H1 (cell line): ENCODE measurements around the gene PGPEP1.
"Not testable (repeated sequence)": the region's sequence is repeated elsewhere in the genome, so short reads cannot be mapped to it uniquely, and the experiment has no call there.

ENCODE experiments used
- ATF2 ChIP-seq: IDR thresholded peaks from 2 replicates; pipeline ENCODE4 v1.6.1; 2012; ENCODE audit warnings: low read length, inconsistent platforms
- BRCA1 ChIP-seq: IDR thresholded peaks from 2 replicates; pipeline ENCODE4 v1.6.1; 2012; ENCODE audit warnings: low read depth, low read length, improper control_type of control experiment
- CTCF ChIP-seq, 3 experiments: IDR thresholded peaks; 1 replicate in 2 of 3; 2 replicates in 1 of 3; pipeline versions ENCODE4 v1.5.1 to v1.6.1; 2011; ENCODE audit warnings: low read length in 3 of 3, mild to moderate bottlenecking in 3 of 3, inconsistent platforms in 2 of 3, low read depth in 1 of 3, moderate library complexity in 1 of 3; ENCODE audit not compliant: insufficient read depth in 1 of 3; ENCODE audit errors: control extremely low read depth in 1 of 3
- GABPA ChIP-seq: IDR thresholded peaks from 2 replicates; pipeline ENCODE4 v1.6.1; 2011; ENCODE audit warnings: mild to moderate bottlenecking, low read length, moderate library complexity, borderline replicate concordance; ENCODE audit not compliant: insufficient read depth
- KDM1A ChIP-seq: fragments of 200-600, 300-600 bp; sonication (generic); IDR thresholded peaks from 2 replicates; pipeline ENCODE4 v1.7.1; 2016; ENCODE audit warnings: mild to moderate bottlenecking, low read length, borderline replicate concordance
- MAFK ChIP-seq: IDR thresholded peaks from 2 replicates; pipeline ENCODE4 v1.6.1; 2012; ENCODE audit warnings: low read depth, mild to moderate bottlenecking, improper control_type of control experiment, low read length
- USF2 ChIP-seq: IDR thresholded peaks from 2 replicates; pipeline ENCODE4 v1.6.1; 2011; ENCODE audit warnings: low read length, improper control_type of control experiment
- YY1 ChIP-seq: IDR thresholded peaks from 2 replicates; pipeline ENCODE4 v1.6.1; 2011; ENCODE audit warnings: low read depth, mild to moderate bottlenecking, low read length

GRCh38 chr19:18402455-18403248, 62.3 kb downstream of the PGPEP1 start:
- TF ChIP-seq GABPA; CTCF (IDR thresholded peaks at IDR 0.05; ENCODE audit: control extremely low read depth in 1 of 3, insufficient read depth in 1 of 3, low read depth in 1 of 3, low read length in 3 of 3); KDM1A; YY1; USF2; ATF2; BRCA1; MAFK: not testable (repeated sequence)
